HG03103 (cell line): Measurements from ENCODE around the gene ZCCHC3.
"Not testable (repeated sequence)": the region's sequence is repeated elsewhere in the genome, so short reads cannot be mapped to it uniquely, and the experiment has no call there.

Experiments used
- ATAC-seq: cut with Tn5 transposase; IDR thresholded peaks from one replicate; pipeline ENCODE4 v1.9.1; 2021; ENCODE audit warnings: low read depth; ENCODE audit not compliant: unreplicated experiment

Gene ZCCHC3

GRCh38 chr20:297098-297924 lies at the start of gene ZCCHC3:
Gene ZCCHC3 (plus strand): TSS chr20:297570. CDS start chr20:297587, 17 bp downstream.
- peak; percentile 59 for ATAC-seq

GRCh38 chr20:251354-251753 lies 46.0 kb upstream of the ZCCHC3 start:
- no peak for ATAC-seq

GRCh38 chr20:252801-253200 lies 44.6 kb upstream of the ZCCHC3 start:
- ATAC-seq, result no peak

- ATAC-seq, result not testable (repeated sequence)
Observed at GRCh38 chr20:253447-253846, 43.9 kb upstream of the ZCCHC3 start.

GRCh38 chr20:257419-257818 lies 40.0 kb upstream of the ZCCHC3 start, which contains the start of gene DEFB132:
Gene DEFB132 (plus strand): TSS chr20:257724. CDS start chr20:257779, 55 bp downstream.
- no peak for ATAC-seq

- no peak for ATAC-seq
Observed at GRCh38 chr20:258269-258858, 39.0 kb upstream of the ZCCHC3 start.

GRCh38 chr20:258963-259362 lies 38.4 kb upstream of the ZCCHC3 start:
- no peak for ATAC-seq

GRCh38 chr20:259981-260380 lies 37.4 kb upstream of the ZCCHC3 start:
- ATAC-seq, result no peak

GRCh38 chr20:263701-264100 lies 33.7 kb upstream of the ZCCHC3 start:
- no peak for ATAC-seq

- peak; percentile 78 for ATAC-seq
Observed at GRCh38 chr20:266596-267562, 30.5 kb upstream of the ZCCHC3 start.

- no peak for ATAC-seq
Observed at GRCh38 chr20:270517-270916, 26.9 kb upstream of the ZCCHC3 start.

GRCh38 chr20:271069-271468 lies 26.3 kb upstream of the ZCCHC3 start:
- ATAC-seq, result no peak

GRCh38 chr20:271528-271927 lies 25.8 kb upstream of the ZCCHC3 start:
- ATAC-seq, result no peak

GRCh38 chr20:272718-273117 lies 24.7 kb upstream of the ZCCHC3 start:
- no peak for ATAC-seq

GRCh38 chr20:273884-274283 lies 23.5 kb upstream of the ZCCHC3 start:
- ATAC-seq, result no peak

- no peak for ATAC-seq
Observed at GRCh38 chr20:275791-276190, 21.6 kb upstream of the ZCCHC3 start.

- no peak for ATAC-seq
Observed at GRCh38 chr20:276620-277495, 20.5 kb upstream of the ZCCHC3 start.

GRCh38 chr20:277496-277781 lies 19.9 kb upstream of the ZCCHC3 start:
- no peak for ATAC-seq

- no peak for ATAC-seq
Observed at GRCh38 chr20:278181-278580, 19.2 kb upstream of the ZCCHC3 start.
